ENCODE measurements around the gene OTOA. TPM values are rescaled to one million over a fixed set of nuclear protein-coding genes. Genes with fewer than 3 reads are reported as not detected.
"Not testable (repeated sequence)": the region's sequence is repeated elsewhere in the genome, so short reads cannot be mapped to it uniquely, and the experiment has no call there.

OTOA gene
- total and polyA plus RNA-seq, 2 donors from 2014 or later: 0.13 to 0.39 TPM

DNA sequence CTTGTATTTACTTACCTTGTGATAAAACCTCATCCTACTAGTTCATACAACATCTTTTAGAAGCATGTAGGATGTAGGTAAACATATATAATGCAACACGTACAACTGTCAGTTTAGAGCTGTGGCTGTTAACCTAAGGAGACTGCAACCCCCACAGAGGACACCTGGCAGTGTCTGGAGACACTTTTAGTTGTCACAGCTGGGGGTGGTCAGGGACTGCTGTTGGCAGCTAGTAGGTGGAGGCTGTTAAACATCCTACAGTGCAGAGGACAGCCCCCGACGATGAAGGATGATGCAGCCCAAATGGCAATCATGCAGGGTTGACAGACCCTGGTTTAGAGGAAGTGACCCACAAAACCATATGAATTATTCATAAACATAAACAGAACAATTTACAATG is 134.8 kb downstream of the OTOA start:
- H3K27ac ChIP-seq (ENCODE audit: low read depth in 2 of 2, low read length in 2 of 2); H3K4me3 ChIP-seq (ENCODE audit: low read length in 3 of 3); H3K27me3 ChIP-seq (ENCODE audit: control insufficient read depth, insufficient read depth, low read length); H3K9me3 ChIP-seq (ENCODE audit: control insufficient read depth in 2 of 3, insufficient read depth in 1 of 3, low read length in 3 of 3); H3K36me3 ChIP-seq (ENCODE audit: control insufficient read depth in 2 of 3, insufficient read depth in 3 of 3, low read length in 3 of 3); H3K4me1 ChIP-seq (ENCODE audit: control insufficient read depth in 2 of 3, insufficient read depth in 2 of 3, low read depth in 1 of 3, low read length in 3 of 3); FAIRE-seq; DNase-seq; intact Hi-C loops (cut with DNase I); H3K9ac ChIP-seq (ENCODE audit: low read length in 3 of 3): not testable (repeated sequence)

DNA sequence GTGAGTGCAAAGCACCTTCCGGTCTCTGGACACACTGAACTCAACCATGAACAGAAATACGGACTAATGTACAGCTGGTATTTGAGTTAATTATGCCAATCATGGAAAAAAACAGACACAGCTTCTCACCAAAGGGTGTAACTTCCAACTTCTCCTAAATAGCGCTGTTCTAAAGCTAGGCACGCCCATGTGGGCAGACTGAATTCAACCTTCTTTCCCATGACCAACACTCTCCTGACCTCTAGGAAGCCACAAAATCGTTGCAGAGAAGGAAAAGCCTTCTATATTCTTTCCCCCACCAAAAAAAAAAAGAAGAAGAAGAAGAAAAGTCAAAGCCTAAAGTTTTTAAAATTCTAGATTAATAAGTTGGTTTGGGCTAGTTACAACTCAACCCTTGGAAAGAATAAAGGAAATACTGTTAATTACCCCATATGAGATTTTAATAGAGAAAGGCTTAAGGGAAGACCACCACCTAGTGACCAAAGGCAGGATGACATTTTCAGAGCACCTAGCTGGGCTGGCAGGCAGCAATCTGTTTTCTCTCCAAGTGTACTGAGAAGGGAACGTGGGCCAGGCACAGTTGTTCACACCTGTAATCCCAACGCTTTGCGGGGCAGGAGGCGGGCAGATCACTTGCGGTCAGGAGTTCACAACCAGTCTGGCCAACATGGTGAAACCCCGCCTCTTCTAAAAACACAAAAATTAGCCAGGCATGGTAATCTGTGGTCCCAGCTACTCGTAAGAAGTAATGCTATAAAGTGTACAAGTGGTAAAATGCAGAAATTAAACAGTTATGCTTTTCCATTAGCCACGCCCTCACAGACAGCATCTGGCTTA is 138.0 kb downstream of the OTOA start:
- H3K27ac ChIP-seq (ENCODE audit: low read depth in 2 of 2, low read length in 2 of 2); H3K9me3 ChIP-seq (ENCODE audit: control insufficient read depth in 2 of 3, insufficient read depth in 1 of 3, low read length in 3 of 3); intact Hi-C loops (cut with DNase I); FAIRE-seq; H3K9ac ChIP-seq (ENCODE audit: low read length in 3 of 3); H3K4me1 ChIP-seq (ENCODE audit: control insufficient read depth in 2 of 3, insufficient read depth in 2 of 3, low read depth in 1 of 3, low read length in 3 of 3); H3K27me3 ChIP-seq (ENCODE audit: control insufficient read depth, insufficient read depth, low read length); H3K36me3 ChIP-seq (ENCODE audit: control insufficient read depth in 2 of 3, insufficient read depth in 3 of 3, low read length in 3 of 3); H3K4me3 ChIP-seq (ENCODE audit: low read length in 3 of 3): not testable (repeated sequence)
- TF ChIP-seq, protein P1, sequence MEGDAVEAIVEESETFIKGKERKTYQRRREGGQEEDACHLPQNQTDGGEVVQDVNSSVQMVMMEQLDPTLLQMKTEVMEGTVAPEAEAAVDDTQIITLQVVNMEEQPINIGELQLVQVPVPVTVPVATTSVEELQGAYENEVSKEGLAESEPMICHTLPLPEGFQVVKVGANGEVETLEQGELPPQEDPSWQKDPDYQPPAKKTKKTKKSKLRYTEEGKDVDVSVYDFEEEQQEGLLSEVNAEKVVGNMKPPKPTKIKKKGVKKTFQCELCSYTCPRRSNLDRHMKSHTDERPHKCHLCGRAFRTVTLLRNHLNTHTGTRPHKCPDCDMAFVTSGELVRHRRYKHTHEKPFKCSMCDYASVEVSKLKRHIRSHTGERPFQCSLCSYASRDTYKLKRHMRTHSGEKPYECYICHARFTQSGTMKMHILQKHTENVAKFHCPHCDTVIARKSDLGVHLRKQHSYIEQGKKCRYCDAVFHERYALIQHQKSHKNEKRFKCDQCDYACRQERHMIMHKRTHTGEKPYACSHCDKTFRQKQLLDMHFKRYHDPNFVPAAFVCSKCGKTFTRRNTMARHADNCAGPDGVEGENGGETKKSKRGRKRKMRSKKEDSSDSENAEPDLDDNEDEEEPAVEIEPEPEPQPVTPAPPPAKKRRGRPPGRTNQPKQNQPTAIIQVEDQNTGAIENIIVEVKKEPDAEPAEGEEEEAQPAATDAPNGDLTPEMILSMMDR (IDR thresholded peaks at IDR 0.05; ENCODE audit: borderline replicate concordance, extremely low read depth, insufficient read depth): peak; percentile 38
- peak in 3 of 5 donors; percentile 16 to 37 (median 17) for DNase-seq

DNA sequence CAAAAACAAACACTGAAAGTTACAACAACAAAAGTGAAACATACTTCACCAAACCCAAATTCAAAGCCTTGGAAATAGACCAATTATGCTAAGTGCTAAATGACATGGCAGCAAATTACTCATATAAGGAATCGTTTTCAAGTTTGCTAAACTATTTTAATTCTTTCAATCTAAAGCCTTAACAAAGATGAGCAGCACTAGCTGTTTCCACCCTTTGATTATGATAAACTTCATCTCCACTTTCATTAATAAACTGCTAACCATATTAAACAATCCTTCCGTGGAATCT is 138.6 kb downstream of the OTOA start:
- H3K4me1 ChIP-seq (ENCODE audit: control insufficient read depth in 2 of 3, insufficient read depth in 2 of 3, low read depth in 1 of 3, low read length in 3 of 3); H3K27ac ChIP-seq (ENCODE audit: low read depth in 2 of 2, low read length in 2 of 2); H3K36me3 ChIP-seq (ENCODE audit: control insufficient read depth in 2 of 3, insufficient read depth in 3 of 3, low read length in 3 of 3); H3K4me3 ChIP-seq (ENCODE audit: low read length in 3 of 3); H3K27me3 ChIP-seq (ENCODE audit: control insufficient read depth, insufficient read depth, low read length); intact Hi-C loops (cut with DNase I); FAIRE-seq; H3K9me3 ChIP-seq (ENCODE audit: control insufficient read depth in 2 of 3, insufficient read depth in 1 of 3, low read length in 3 of 3); H3K9ac ChIP-seq (ENCODE audit: low read length in 3 of 3); DNase-seq: not testable (repeated sequence)

Other genes with a start within 250 kb of the OTOA start
- gene METTL9, start 64.4 kb upstream of the OTOA start, total RNA-seq: 129 TPM
- gene METTL9, start 64.4 kb upstream of the OTOA start, polyA plus RNA-seq (ENCODE audit: insufficient read depth, low read depth, low replicate concordance): 193 TPM
- 8.1 TPM for gene IGSF6, start 11.4 kb upstream of the OTOA start, total RNA-seq
- gene IGSF6, start 11.4 kb upstream of the OTOA start, polyA plus RNA-seq (ENCODE audit: insufficient read depth, low read depth, low replicate concordance): 1.1 TPM
- gene NPIPB4, start 193.8 kb downstream of the OTOA start, total RNA-seq: 188 TPM
- gene NPIPB4, start 193.8 kb downstream of the OTOA start, polyA plus RNA-seq (ENCODE audit: insufficient read depth, low read depth, low replicate concordance): 6.0 TPM

All from kidney (tissue), 14 donors.